HG02885 (cell line): ENCODE measurements around the gene MRPL58.
"Not testable (repeated sequence)": the region's sequence is repeated elsewhere in the genome, so short reads cannot be mapped to it uniquely, and the experiment has no call there.

ENCODE experiments used
- ATAC-seq: cut with Tn5 transposase; IDR thresholded peaks from one replicate; pipeline ENCODE4 v1.9.1; 2021; ENCODE audit warnings: mild to moderate bottlenecking; ENCODE audit not compliant: unreplicated experiment, poor library complexity

MRPL58 gene

DNA sequence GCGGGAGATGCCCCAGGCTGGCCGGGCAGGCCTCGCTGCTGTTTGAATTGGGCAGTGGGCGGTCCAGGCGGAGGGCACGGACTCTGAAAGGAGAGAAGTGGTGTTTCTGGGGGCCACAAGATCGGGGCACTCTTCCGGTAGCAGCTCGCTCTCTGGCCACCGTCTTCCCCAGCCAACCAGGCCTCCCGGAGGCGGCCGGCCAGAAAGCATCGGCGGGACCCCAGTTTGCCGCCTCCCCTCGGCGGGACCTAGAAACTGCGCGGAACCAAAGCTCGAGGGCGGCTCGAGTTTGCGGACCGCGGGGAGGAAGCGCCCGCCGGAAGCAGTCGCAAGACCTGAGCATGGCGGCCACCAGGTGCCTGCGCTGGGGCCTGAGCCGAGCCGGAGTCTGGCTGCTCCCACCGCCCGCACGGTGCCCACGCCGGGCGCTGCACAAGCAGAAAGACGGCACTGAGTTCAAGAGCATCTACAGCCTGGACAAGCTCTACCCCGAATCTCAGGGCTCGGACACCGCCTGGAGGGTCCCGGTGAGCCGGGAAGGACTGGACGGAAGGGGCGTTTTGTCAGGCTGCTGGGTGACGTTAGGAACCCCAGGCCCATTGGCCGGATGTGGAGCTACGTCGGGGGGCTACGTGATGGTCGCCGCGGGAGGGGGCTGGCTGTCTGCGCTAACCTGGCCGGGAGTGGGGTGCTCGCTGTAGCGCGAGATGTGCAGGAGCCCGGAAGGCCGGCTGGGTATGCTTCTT, at the start of gene MRPL58:
Gene MRPL58, plus strand, starts transcription at position 325 of the 746 bp plus-strand sequence. Its CDS starts 17 bp downstream, at position 342.
- peak; percentile 88 for ATAC-seq

DNA sequence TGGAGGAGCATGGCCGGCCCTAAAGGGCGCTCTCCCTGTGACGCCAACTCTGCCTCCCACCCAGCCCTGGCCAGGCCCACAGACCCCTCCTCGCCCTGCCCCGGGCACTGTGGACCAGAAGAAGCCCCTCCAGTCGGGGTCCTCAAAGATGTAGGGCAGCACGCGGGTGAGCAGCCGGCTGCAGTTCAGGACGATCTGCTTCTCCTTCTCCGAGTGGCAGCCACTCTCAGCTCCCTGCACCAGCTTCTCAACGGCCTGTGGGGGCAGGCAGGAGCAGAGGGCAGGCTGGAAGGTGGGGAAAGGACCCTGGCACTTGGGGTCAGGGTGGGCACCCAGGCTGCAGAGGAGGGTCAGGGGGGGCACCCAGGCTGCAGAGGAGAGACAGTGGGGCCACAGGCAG, 48.8 kb upstream of the MRPL58 start:
- ATAC-seq = no peak

DNA sequence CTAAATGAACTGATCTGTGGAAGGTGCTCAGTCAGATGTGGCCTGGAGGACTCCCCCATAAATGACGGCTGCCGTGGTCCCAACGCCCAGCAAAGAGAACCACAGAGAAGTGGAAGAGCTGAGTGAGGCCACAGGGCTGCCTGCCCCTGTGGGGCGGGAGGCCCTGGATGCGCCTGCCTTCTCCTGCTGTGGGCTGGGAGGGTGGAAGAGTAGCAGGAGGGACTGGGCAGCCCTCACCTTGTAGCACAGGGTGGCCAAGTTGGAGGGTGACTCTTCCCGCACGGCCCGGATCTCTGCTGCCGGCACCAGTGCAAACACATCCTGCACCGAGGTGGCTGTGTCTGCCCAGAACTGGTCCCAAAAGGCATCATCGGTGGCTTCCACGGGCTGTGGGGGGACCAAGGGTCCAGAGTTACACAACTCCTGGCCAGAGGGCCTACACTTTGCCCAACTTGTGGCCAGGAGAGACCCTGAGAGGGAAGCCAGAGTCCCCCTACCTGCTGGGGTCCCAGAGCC, 48.2 kb upstream of the MRPL58 start:
- ATAC-seq = no peak

- no peak for ATAC-seq
These were observed 47.4 kb upstream of the MRPL58 start for GRCh38 chr17:74964988-74965622.

- no peak for ATAC-seq
These were observed 44.1 kb upstream of the MRPL58 start for GRCh38 chr17:74968361-74968780.

GRCh38 chr17:74969501-74969900, 43.0 kb upstream of the MRPL58 start:
- ATAC-seq = not testable (repeated sequence)

- no peak for ATAC-seq
These were observed 42.1 kb upstream of the MRPL58 start for GRCh38 chr17:74970395-74970794.

- no peak for ATAC-seq
These were observed 41.2 kb upstream of the MRPL58 start for GRCh38 chr17:74971069-74971841.

DNA sequence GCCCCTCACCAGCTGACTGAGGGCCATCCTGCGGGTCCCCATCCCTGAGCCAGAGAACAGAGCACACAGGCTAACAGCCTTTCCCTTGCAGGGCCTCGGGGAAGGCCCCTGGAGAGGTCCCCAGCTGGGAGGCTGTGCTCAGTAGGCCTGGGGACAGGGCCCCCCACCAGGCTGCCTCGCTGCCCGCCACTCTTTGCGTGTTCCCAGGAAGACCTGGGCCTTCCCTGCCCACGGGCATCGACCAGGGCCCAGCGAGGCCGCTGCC, 40.7 kb upstream of the MRPL58 start:
- no peak for ATAC-seq

- no peak for ATAC-seq
These were observed 40.1 kb upstream of the MRPL58 start, which contains the start of gene HID1 for GRCh38 chr17:74972107-74972972. Gene HID1 (minus strand): TSS chr17:74972759. CDS start chr17:74972656, 103 bp downstream.

- ATAC-seq = no peak
These were observed 39.5 kb upstream of the MRPL58 start for GRCh38 chr17:74972973-74973328.

DNA sequence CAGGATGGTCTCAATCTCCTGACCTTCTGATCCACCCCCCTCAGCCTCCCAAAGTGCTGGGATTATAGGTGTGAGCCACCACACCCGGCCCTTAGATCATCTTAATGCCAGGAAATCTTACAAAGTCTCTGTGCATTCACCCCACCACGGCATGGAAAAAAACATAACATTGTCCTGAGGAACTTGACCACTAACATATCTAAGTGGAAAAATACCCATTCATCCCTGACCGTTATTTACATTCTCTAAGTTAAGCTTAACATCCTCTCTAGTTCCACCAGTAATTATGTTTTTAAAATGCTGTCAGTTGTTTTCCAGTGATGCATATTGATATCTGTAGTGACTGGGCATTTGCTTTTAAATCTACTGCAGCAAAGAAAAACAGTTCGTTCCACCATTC, 36.5 kb upstream of the MRPL58 start:
- ATAC-seq = no peak

GRCh38 chr17:74977802-74978201, 34.7 kb upstream of the MRPL58 start:
- no peak for ATAC-seq

DNA sequence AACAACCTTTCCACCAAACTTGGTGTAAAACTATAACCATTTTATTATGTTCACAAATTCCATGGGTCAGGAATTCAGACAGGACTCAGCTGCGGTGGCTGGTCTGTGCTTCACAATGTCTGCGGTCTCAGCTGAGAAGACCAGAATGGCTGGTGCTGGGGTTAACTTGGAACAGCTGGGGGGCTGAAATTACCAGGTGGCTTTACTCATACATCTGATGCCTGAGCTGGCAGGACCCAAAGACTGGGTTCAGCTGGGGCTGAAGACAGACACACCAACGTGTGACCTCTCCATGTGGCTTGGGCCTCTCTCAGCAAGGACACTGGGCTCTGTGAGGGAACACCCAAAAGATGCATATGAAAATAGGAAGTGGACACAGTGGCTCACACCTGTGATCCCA, 34.2 kb upstream of the MRPL58 start:
- no peak for ATAC-seq

DNA sequence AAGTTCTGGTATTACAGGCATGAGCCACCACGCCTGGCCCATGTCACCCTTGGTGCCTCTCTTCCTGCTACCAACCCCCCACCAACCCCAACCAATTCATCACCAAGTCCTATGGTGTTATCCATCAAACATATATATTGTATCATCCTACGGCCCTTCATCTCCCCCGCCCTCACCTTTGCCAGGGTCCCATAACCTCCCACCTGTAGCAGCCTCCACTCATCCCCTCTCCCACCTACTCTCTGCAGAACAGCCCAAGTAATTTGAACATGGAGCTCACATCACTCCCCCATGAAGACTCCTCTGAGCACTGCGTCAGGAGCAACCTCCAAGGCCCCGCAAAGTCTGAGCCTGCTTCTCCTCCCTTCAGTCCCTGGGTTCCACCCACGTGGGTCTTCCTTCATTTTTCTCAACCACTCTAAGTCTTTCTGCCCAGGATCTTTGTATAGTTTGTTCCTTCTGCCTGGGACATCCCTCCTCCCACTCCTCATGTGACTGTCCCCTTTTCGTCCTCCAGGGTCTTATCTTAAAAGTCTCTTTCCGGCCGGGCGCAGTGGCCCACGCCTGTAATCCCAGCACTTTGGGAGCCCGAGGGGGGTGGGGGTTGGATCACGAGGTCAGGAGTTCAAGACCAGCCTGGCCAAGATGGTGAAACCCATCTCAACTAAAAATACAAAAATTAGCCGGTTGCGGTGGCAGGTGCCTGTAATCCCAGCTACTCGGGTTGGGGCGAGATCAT, 32.9 kb upstream of the MRPL58 start:
- no peak for ATAC-seq

- ATAC-seq = no peak
These were observed 31.0 kb upstream of the MRPL58 start for GRCh38 chr17:74981318-74981978.

DNA sequence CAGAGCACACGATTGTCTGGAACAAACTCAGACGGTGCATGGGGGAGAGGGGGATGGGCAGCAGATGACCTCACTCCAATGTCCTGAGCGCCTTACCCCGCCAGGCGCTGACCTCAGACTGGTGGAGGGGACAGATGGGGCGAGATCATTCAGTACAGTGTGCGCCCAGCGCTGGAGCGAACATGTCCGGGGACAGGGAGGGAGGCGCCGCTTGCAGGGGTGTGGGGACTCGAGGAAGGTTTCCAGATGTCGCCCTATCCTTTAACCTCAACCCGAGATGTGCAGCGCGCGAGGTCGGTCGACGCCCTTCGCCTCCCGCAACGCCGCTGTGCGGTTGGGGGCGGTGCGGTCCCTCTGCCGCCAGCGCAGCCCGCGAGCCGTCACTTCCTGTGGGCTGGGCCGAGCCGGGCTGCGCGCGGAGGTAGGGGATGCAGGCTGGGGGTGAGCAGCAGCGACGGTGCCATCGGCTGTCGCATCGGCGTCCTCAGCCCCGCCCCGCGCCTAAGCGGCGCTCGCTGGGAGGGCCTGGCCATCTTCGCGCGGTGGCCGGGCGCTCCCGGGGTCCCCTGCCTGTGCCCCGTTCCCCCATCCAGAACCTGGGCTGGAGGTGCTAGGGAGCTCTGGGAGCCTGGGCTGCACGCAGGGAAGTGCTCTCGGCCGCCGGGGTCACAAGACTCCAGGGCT, 30.3 kb upstream of the MRPL58 start:
- ATAC-seq = peak; percentile 57

GRCh38 chr17:74982663-74983313, 29.7 kb upstream of the MRPL58 start:
- ATAC-seq = not testable (repeated sequence)
